Naive B cell (primary cell): ENCODE results near the gene PATL2. TPM values are rescaled to one million over a fixed set of nuclear protein-coding genes. Genes with fewer than 3 reads are reported as not detected.
"Not testable (repeated sequence)": the region's sequence is repeated elsewhere in the genome, so short reads cannot be mapped to it uniquely, and the experiment has no call there.

ENCODE experiments used
- ATAC-seq, 2 donors: fragments of 150-1000 bp; cut with Tn5 transposase; 2 replicates each; pipeline ENCODE4 v1.10.0; 2021; ENCODE audit warnings: low read depth in 2 of 2, mild to moderate bottlenecking in 2 of 2, moderate library complexity in 2 of 2
- DNase-seq: peaks from one replicate; pipeline ENCODE4 v3.0.0; 2022
- H3K27ac Mint-ChIP-seq, 6 donors: one replicate each; pipeline ENCODE4 v1.8.0; 2020 to 2022; ENCODE audit warnings: mild to moderate bottlenecking in 6 of 6, mixed read lengths in 6 of 6, moderate library complexity in 5 of 6, inconsistent platforms in 2 of 6
- H3K27me3 Mint-ChIP-seq, 3 donors: one replicate each; pipeline ENCODE4 v1.8.0; 2021 to 2022; ENCODE audit warnings: mixed read lengths in 3 of 3, mild to moderate bottlenecking in 1 of 3
- H3K36me3 Mint-ChIP-seq, 2 donors: one replicate each; pipeline ENCODE4 v1.8.0; 2020 to 2022; ENCODE audit warnings: mixed read lengths in 2 of 2, inconsistent platforms in 1 of 2, mild to moderate bottlenecking in 1 of 2
- H3K4me1 Mint-ChIP-seq, 3 donors: one replicate each; pipeline ENCODE4 v1.8.0; 2020 to 2022; ENCODE audit warnings: mixed read lengths in 3 of 3, inconsistent platforms in 1 of 3, mild to moderate bottlenecking in 1 of 3, moderate library complexity in 1 of 3
- H3K4me3 Mint-ChIP-seq, 8 donors: one replicate each; pipeline ENCODE4 v1.8.0; 2020 to 2022; ENCODE audit warnings: mild to moderate bottlenecking in 8 of 8, mixed read lengths in 8 of 8, moderate library complexity in 8 of 8, inconsistent platforms in 2 of 8
- H3K9me3 Mint-ChIP-seq, 7 donors: one replicate each; pipeline ENCODE4 v1.8.0; 2020 to 2022; ENCODE audit warnings: mixed read lengths in 7 of 7, mild to moderate bottlenecking in 5 of 7, inconsistent platforms in 2 of 7, moderate library complexity in 1 of 7
- polyA plus RNA-seq, 6 donors: library from polyadenylated mRNA; unstranded; fragments of 300-500 nt; fragmentation: Illumina TruSeq; gene quantifications; one replicate each; pipeline ENCODE4 v1.2.3, GENCODE V29; 2021; ENCODE audit warnings: low read depth in 6 of 6

The PATL2 gene
- polyA plus RNA-seq, 6 donors from 2014 or later: 9.3 to 28.6 (median 20.2) TPM

GRCh38 chr15:44715142-44715796 lies 4.1 kb upstream of the PATL2 start:
- H3K36me3 Mint-ChIP-seq: peaks cover 46 to 57% of the 10 kb centered on the region in 2 donors
- H3K4me1 Mint-ChIP-seq: peaks cover 69 to 76% (median 70%) of the 10 kb centered on the region in 3 donors
- H3K9me3 Mint-ChIP-seq: no peaks in the 10 kb centered on the region
- DNase-seq: no peak
- H3K27me3 Mint-ChIP-seq: no peaks in the 10 kb centered on the region
- no peak for ATAC-seq
- H3K4me3 Mint-ChIP-seq: peak overlapping the region; percentile 88 to 100 (median 99)
- peak overlapping the region in 5 of 6 donors; percentile 5 to 100 (median 86) for H3K27ac Mint-ChIP-seq

GRCh38 chr15:44713006-44713966 lies 2.2 kb upstream of the PATL2 start:
- Mint-ChIP-seq H3K27me3 (no peaks in the 10 kb centered on the region), H3K9me3 (no peaks in the 10 kb centered on the region), H3K27ac (peak overlapping the region; percentile 100), H3K4me3 (peak overlapping the region; percentile 98 to 100 (median 100)), H3K4me1 (peaks cover 59 to 78% (median 71%) of the 10 kb centered on the region in 3 donors), H3K36me3 (peaks cover 48 to 57% of the 10 kb centered on the region in 2 donors)
- DNase-seq (no peak), ATAC-seq (no peak)

GRCh38 chr15:44712346-44713005 lies 1.4 kb upstream of the PATL2 start:
- peak; percentile 22 to 29 for ATAC-seq
- Mint-ChIP-seq H3K4me1 (peaks cover 59 to 77% (median 71%) of the 10 kb centered on the region in 3 donors), H3K27me3 (no peaks in the 10 kb centered on the region), H3K4me3 (peak overlapping the region; percentile 98 to 100 (median 100)), H3K27ac (peak overlapping the region; percentile 100), H3K36me3 (peaks cover 54 to 55% of the 10 kb centered on the region in 2 donors), H3K9me3 (no peaks in the 10 kb centered on the region)
- peak; percentile 71 for DNase-seq

GRCh38 chr15:44711743-44712345 lies 721 bp upstream of the PATL2 start:
- peaks cover 56 to 78% (median 69%) of the 10 kb centered on the region in 3 donors for H3K4me1 Mint-ChIP-seq
- H3K9me3 Mint-ChIP-seq: no peaks in the 10 kb centered on the region
- no peaks in the 10 kb centered on the region for H3K27me3 Mint-ChIP-seq
- peak overlapping the region; percentile 100 for H3K27ac Mint-ChIP-seq
- DNase-seq (peak; percentile 65), ATAC-seq (peak; percentile 29 to 38)
- H3K4me3 Mint-ChIP-seq: peak overlapping the region; percentile 98 to 100 (median 100)
- H3K36me3 Mint-ChIP-seq: peaks cover 50 to 55% of the 10 kb centered on the region in 2 donors

GRCh38 chr15:44710236-44711095 lies 657 bp downstream of the PATL2 start:
- Mint-ChIP-seq H3K4me3 (peak overlapping the region; percentile 98 to 100 (median 100)), H3K4me1 (peaks cover 43 to 70% (median 55%) of the 10 kb centered on the region in 3 donors), H3K36me3 (peaks cover 40 to 52% of the 10 kb centered on the region in 2 donors), H3K27ac (peak overlapping the region; percentile 100), H3K27me3 (no peaks in the 10 kb centered on the region), H3K9me3 (no peaks in the 10 kb centered on the region)
- ATAC-seq (peak; percentile 29 to 31), DNase-seq (peak; percentile 77)

- peaks cover 17 to 22% of the 10 kb centered on the region in 2 donors for H3K36me3 Mint-ChIP-seq
- peaks cover 0 to 7% (median 3%) of the 10 kb centered on the region in 7 donors for H3K9me3 Mint-ChIP-seq
- no peak for DNase-seq
- H3K4me3 Mint-ChIP-seq: peak overlapping the region in 1 of 8 donors; percentile 10
- ATAC-seq: no peak
- no peaks in the 10 kb centered on the region for H3K27me3 Mint-ChIP-seq
- peak overlapping the region in 1 of 6 donors; percentile 81 for H3K27ac Mint-ChIP-seq
- peaks cover 25 to 41% (median 32%) of the 10 kb centered on the region in 3 donors for H3K4me1 Mint-ChIP-seq
Observed at GRCh38 chr15:44706946-44707636, 4.0 kb downstream of the PATL2 start.

- no peaks in the 10 kb centered on the region for H3K27me3 Mint-ChIP-seq
- peaks cover 24 to 37% (median 37%) of the 10 kb centered on the region in 3 donors for H3K4me1 Mint-ChIP-seq
- peaks cover 14 to 15% of the 10 kb centered on the region in 2 donors for H3K36me3 Mint-ChIP-seq
- peaks cover 0 to 13% (median 4%) of the 10 kb centered on the region in 7 donors for H3K9me3 Mint-ChIP-seq
- H3K4me3 Mint-ChIP-seq: no peak overlapping the region
- ATAC-seq (no peak), DNase-seq (no peak)
- no peak overlapping the region for H3K27ac Mint-ChIP-seq
Observed at GRCh38 chr15:44706401-44706800, 4.7 kb downstream of the PATL2 start.

- Mint-ChIP-seq H3K4me3 (no peak overlapping the region), H3K9me3 (peaks cover 0 to 13% (median 4%) of the 10 kb centered on the region in 7 donors), H3K27me3 (no peaks in the 10 kb centered on the region), H3K4me1 (peaks cover 21 to 37% (median 33%) of the 10 kb centered on the region in 3 donors), H3K36me3 (peaks cover 11 to 12% of the 10 kb centered on the region in 2 donors), H3K27ac (no peak overlapping the region)
- DNase-seq (no peak), ATAC-seq (no peak)
Observed at GRCh38 chr15:44705986-44706385, 5.1 kb downstream of the PATL2 start.

GRCh38 chr15:44700676-44701075 lies 10.4 kb downstream of the PATL2 start:
- H3K27ac Mint-ChIP-seq, ATAC-seq, H3K4me3 Mint-ChIP-seq, H3K27me3 Mint-ChIP-seq, DNase-seq: not testable (repeated sequence)
- H3K9me3 Mint-ChIP-seq: peaks cover 0 to 13% (median 5%) of the 10 kb centered on the region in 7 donors
- H3K4me1 Mint-ChIP-seq: peaks cover 13 to 22% (median 17%) of the 10 kb centered on the region in 3 donors
- H3K36me3 Mint-ChIP-seq: peaks cover 0 to 11% of the 10 kb centered on the region in 2 donors

- H3K27ac Mint-ChIP-seq: no peak overlapping the region
- H3K9me3 Mint-ChIP-seq: peaks cover 0 to 10% (median 3%) of the 10 kb centered on the region in 7 donors
- no peak overlapping the region for H3K4me3 Mint-ChIP-seq
- peaks cover 16 to 30% (median 17%) of the 10 kb centered on the region in 3 donors for H3K4me1 Mint-ChIP-seq
- DNase-seq (no peak), ATAC-seq (no peak)
- H3K27me3 Mint-ChIP-seq: no peaks in the 10 kb centered on the region
- peaks cover 0 to 5% of the 10 kb centered on the region in 2 donors for H3K36me3 Mint-ChIP-seq
Observed at GRCh38 chr15:44698641-44699040, 12.5 kb downstream of the PATL2 start.

GRCh38 chr15:44697014-44697413 lies 14.1 kb downstream of the PATL2 start:
- H3K27me3 Mint-ChIP-seq: no peaks in the 10 kb centered on the region
- ATAC-seq (no peak), DNase-seq (no peak)
- H3K4me1 Mint-ChIP-seq: peaks cover 8 to 30% (median 17%) of the 10 kb centered on the region in 3 donors
- H3K36me3 Mint-ChIP-seq: peaks cover 0 to 5% of the 10 kb centered on the region in 2 donors
- peaks cover 0 to 6% (median 1%) of the 10 kb centered on the region in 7 donors for H3K9me3 Mint-ChIP-seq
- peak overlapping the region in 2 of 6 donors; percentile 16 to 27 for H3K27ac Mint-ChIP-seq
- no peak overlapping the region for H3K4me3 Mint-ChIP-seq
